ENCODE data around the gene CERS3. TPM values are rescaled to one million over a fixed set of nuclear protein-coding genes. Genes with fewer than 3 reads are reported as not detected.

CERS3 gene
- total RNA-seq = 43.5 TPM

- no peak for DNase-seq (ENCODE audit: extremely low spot score in 2 of 2)
- TF ChIP-seq POLR2AphosphoS5 (IDR thresholded peaks at IDR 0.05; ENCODE audit: insufficient read depth in 1 of 2, low read depth in 1 of 2) (no peak), CTCF (IDR thresholded peaks at IDR 0.05) (no peak), POLR2A (IDR thresholded peaks at IDR 0.05) (no peak)
- no peaks in the 10 kb centered on the region for H3K27me3 ChIP-seq
- H3K9me3 ChIP-seq = no peaks in the 10 kb centered on the region
- H3K27ac ChIP-seq = peak within 1 kb of the TSS; percentile 60
- intact Hi-C loops (cut with DNase I) = no loop called here
- peak within 1 kb of the TSS; percentile 16 to 36 for H3K4me3 ChIP-seq
- H3K36me3 ChIP-seq = no peaks in the 10 kb centered on the region
- H3K4me1 ChIP-seq = peaks cover 6% of the 10 kb centered on the region
Observed at GRCh38 chr15:100528833-100529428, at the start of gene CERS3. CERS3 (minus strand) TSS chr15:100528950; CDS start chr15:100501849, 27,101 bp downstream.

- intact Hi-C loops (cut with DNase I) = loop anchor here (5.0 kb wide), 1 partner anchor 226 kb away; no protein-coding TSS in a partner anchor
- DNase-seq (ENCODE audit: extremely low spot score in 2 of 2) = no peak
- Histone ChIP-seq H3K27me3 (no peaks in the 10 kb centered on the region), H3K4me3 (no peak overlapping the region), H3K36me3 (peaks cover 0 to 25% of the 10 kb centered on the region in 2 donors), H3K9me3 (no peaks in the 10 kb centered on the region), H3K4me1 (no peaks in the 10 kb centered on the region), H3K27ac (no peak overlapping the region)
- no peak for TF ChIP-seq POLR2AphosphoS5 (IDR thresholded peaks at IDR 0.05; ENCODE audit: insufficient read depth in 1 of 2, low read depth in 1 of 2)
- no peak for TF ChIP-seq POLR2A (IDR thresholded peaks at IDR 0.05)
- no peak for TF ChIP-seq CTCF (IDR thresholded peaks at IDR 0.05)
Observed at GRCh38 chr15:100573526-100573925, 44.8 kb upstream of the CERS3 start.

GRCh38 chr15:100572362-100572983 lies 43.7 kb upstream of the CERS3 start:
- no peak overlapping the region for H3K27ac ChIP-seq
- TF ChIP-seq POLR2A (IDR thresholded peaks at IDR 0.05) (no peak), POLR2AphosphoS5 (IDR thresholded peaks at IDR 0.05; ENCODE audit: insufficient read depth in 1 of 2, low read depth in 1 of 2) (no peak), CTCF (IDR thresholded peaks at IDR 0.05) (peak; percentile 27 to 61 (median 33))
- H3K9me3 ChIP-seq = no peaks in the 10 kb centered on the region
- H3K4me1 ChIP-seq = no peaks in the 10 kb centered on the region
- DNase-seq (ENCODE audit: extremely low spot score in 2 of 2) = no peak
- H3K27me3 ChIP-seq = no peaks in the 10 kb centered on the region
- H3K4me3 ChIP-seq = no peak overlapping the region
- H3K36me3 ChIP-seq = peaks cover 0 to 25% of the 10 kb centered on the region in 2 donors
- intact Hi-C loops (cut with DNase I) = loop anchor here (5.0 kb wide), 1 partner anchor 225 kb away; no protein-coding TSS in a partner anchor

GRCh38 chr15:100571592-100572167 lies 42.9 kb upstream of the CERS3 start:
- no peak for DNase-seq (ENCODE audit: extremely low spot score in 2 of 2)
- H3K36me3 ChIP-seq = peaks cover 0 to 25% of the 10 kb centered on the region in 2 donors
- intact Hi-C loops (cut with DNase I) = loop anchor here (5.0 kb wide), 1 partner anchor 224 kb away; no protein-coding TSS in a partner anchor
- H3K9me3 ChIP-seq = no peaks in the 10 kb centered on the region
- H3K4me3 ChIP-seq = no peak overlapping the region
- H3K27me3 ChIP-seq = no peaks in the 10 kb centered on the region
- no peak overlapping the region for H3K27ac ChIP-seq
- no peak for TF ChIP-seq POLR2A (IDR thresholded peaks at IDR 0.05)
- TF ChIP-seq POLR2AphosphoS5 (IDR thresholded peaks at IDR 0.05; ENCODE audit: insufficient read depth in 1 of 2, low read depth in 1 of 2) = no peak
- TF ChIP-seq CTCF (IDR thresholded peaks at IDR 0.05) = no peak
- H3K4me1 ChIP-seq = no peaks in the 10 kb centered on the region

Measured in vagina (tissue), 2 donors.